GM12891 (cell line): Measurements from ENCODE around the gene EGF.

Source experiments
- POLR2A ChIP-seq: IDR thresholded peaks from 2 replicates; pipeline ENCODE4 v1.6.1; 2011; ENCODE audit warnings: low read depth, low read length, control low read depth
- POLR2AphosphoS5 ChIP-seq: IDR thresholded peaks from 2 replicates; pipeline ENCODE4 v1.6.1; 2011; ENCODE audit warnings: low read depth, low read length, control low read depth
- TAF1 ChIP-seq: IDR thresholded peaks from 2 replicates; pipeline ENCODE4 v1.6.1; 2011; ENCODE audit warnings: low read depth, low read length, control low read depth

DNA sequence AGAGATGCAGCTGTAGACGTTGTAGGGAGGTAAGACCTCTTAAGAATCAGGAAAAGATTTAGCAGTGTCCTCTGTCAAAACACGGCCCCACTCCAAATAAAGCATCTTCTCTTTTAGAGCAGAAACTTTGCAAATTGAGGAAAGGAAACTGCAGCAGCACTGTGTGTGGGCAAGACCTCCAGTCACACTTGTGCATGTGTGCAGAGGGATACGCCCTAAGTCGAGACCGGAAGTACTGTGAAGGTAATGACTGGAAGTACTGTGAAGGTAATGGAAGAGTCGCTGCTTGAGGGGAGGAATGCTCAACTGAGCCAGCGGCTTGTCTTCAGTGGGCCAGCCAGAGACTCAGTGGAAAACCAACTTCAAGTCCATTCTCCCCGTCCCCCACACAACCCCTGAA, 46.5 kb downstream of the EGF start:
- no peak for TF ChIP-seq POLR2AphosphoS5
- no peak for TF ChIP-seq TAF1
- TF ChIP-seq POLR2A: no peak
